HepG2 (cell line): Measurements from ENCODE around the gene GLYR1. TPM values are rescaled to one million over a fixed set of nuclear protein-coding genes. Genes with fewer than 3 reads are reported as not detected.

Source experiments
- CEBPB ChIP-seq: IDR thresholded peaks from 2 replicates; pipeline ENCODE4 v1.6.1; 2011; ENCODE audit warnings: low read depth, low read length, improper control_type of control experiment, borderline replicate concordance
- FLYWCH1 ChIP-seq: sonication (generic); formaldehyde crosslinking; IDR thresholded peaks from 2 replicates; pipeline ENCODE4 v1.8.1; 2023; ENCODE audit warnings: mild to moderate bottlenecking, missing genetic modification reagents
- GATA4 ChIP-seq: sonication (generic); IDR thresholded peaks from 2 replicates; pipeline ENCODE4 v1.6.1; 2016; ENCODE audit warnings: antibody characterized with exemption, low read depth, borderline replicate concordance
- GLI4 ChIP-seq: sonication (generic); formaldehyde crosslinking; IDR thresholded peaks from 2 replicates; pipeline ENCODE4 v1.5.1; 2020; ENCODE audit warnings: missing genetic modification reagents, mild to moderate bottlenecking, moderate library complexity, borderline replicate concordance
- NFATC3 ChIP-seq: sonication (generic); formaldehyde crosslinking; IDR thresholded peaks from 2 replicates; pipeline ENCODE4 v1.5.1; 2020; ENCODE audit warnings: mild to moderate bottlenecking, missing genetic modification reagents
- NFYC ChIP-seq: IDR thresholded peaks from 2 replicates; pipeline ENCODE4 v1.6.1; 2016; ENCODE audit warnings: missing genetic modification reagents, missing compliant biosample characterization
- PHB2 ChIP-seq: fragments of 450-650 bp; IDR thresholded peaks from 2 replicates; pipeline ENCODE4 v1.6.1; 2018; ENCODE audit not compliant: partially characterized antibody
- PLRG1 ChIP-seq: fragments of 450-650 bp; conservative IDR thresholded peaks from 2 replicates; pipeline ENCODE4 v1.6.1; 2016
- POLR2A ChIP-seq, 2 experiments: IDR thresholded peaks; 2 replicates each; pipeline ENCODE4 v1.6.1; 2011; ENCODE audit warnings: low read depth in 2 of 2, low read length in 2 of 2, mild to moderate bottlenecking in 1 of 2, moderate library complexity in 1 of 2; ENCODE audit not compliant: insufficient read depth in 1 of 2
- SAFB2 ChIP-seq: sonication (generic); formaldehyde crosslinking; IDR thresholded peaks from 2 replicates; pipeline ENCODE4 v1.5.1; 2020; ENCODE audit warnings: missing genetic modification reagents, low read depth, mild to moderate bottlenecking, borderline replicate concordance
- SIN3A ChIP-seq: IDR thresholded peaks from 2 replicates; pipeline ENCODE4 v1.6.1; 2011; ENCODE audit warnings: low read depth, mild to moderate bottlenecking, control low read depth, low read length, borderline replicate concordance
- SIN3B ChIP-seq: fragments of 150-350 bp; IDR thresholded peaks from 2 replicates; pipeline ENCODE4 v1.6.1; 2014; ENCODE audit warnings: low read length
- SOX13 ChIP-seq, 3 experiments: fragments of 450-650 bp in 1 of 3; sonication (generic) in 1 of 3; formaldehyde crosslinking in 1 of 3; IDR thresholded peaks in 2 of 3; conservative IDR thresholded peaks in 1 of 3; 2 replicates each; pipeline versions ENCODE4 v1.5.0 to v1.6.1; 2016 to 2020; ENCODE audit warnings: antibody characterized with exemption in 1 of 3, mild to moderate bottlenecking in 1 of 3, missing compliant biosample characterization in 1 of 3, missing genetic modification reagents in 1 of 3, moderate library complexity in 1 of 3
- SP140L ChIP-seq: sonication (generic); formaldehyde crosslinking; IDR thresholded peaks from 2 replicates; pipeline ENCODE4 v1.4.0; 2020; ENCODE audit warnings: missing genetic modification reagents, borderline replicate concordance
- SP4 ChIP-seq: sonication (generic); formaldehyde crosslinking; IDR thresholded peaks from 2 replicates; pipeline ENCODE4 v1.8.1; 2023; ENCODE audit warnings: mild to moderate bottlenecking, missing genetic modification reagents
- TCF7L2 ChIP-seq: IDR thresholded peaks from 2 replicates; pipeline ENCODE4 v1.6.1; 2011; ENCODE audit warnings: mild to moderate bottlenecking, low read depth, low read length, moderate library complexity
- ZFP36L1 ChIP-seq: sonication (generic); formaldehyde crosslinking; IDR thresholded peaks from 2 replicates; pipeline ENCODE4 v1.8.0; 2022; ENCODE audit warnings: mild to moderate bottlenecking, missing genetic modification reagents, moderate library complexity
- ZMAT3 ChIP-seq: sonication (generic); formaldehyde crosslinking; conservative IDR thresholded peaks from 2 replicates; pipeline ENCODE4 v1.7.0; 2021; ENCODE audit warnings: missing genetic modification reagents
- ZNF234 ChIP-seq: sonication (generic); formaldehyde crosslinking; conservative IDR thresholded peaks from 2 replicates; pipeline ENCODE4 v1.5.1; 2020; ENCODE audit warnings: mild to moderate bottlenecking, missing genetic modification reagents
- ZNF326 ChIP-seq: sonication (generic); formaldehyde crosslinking; IDR thresholded peaks from 2 replicates; pipeline ENCODE4 v1.4.0; 2020; ENCODE audit warnings: missing genetic modification reagents, borderline replicate concordance
- ZNF337 ChIP-seq: sonication (generic); formaldehyde crosslinking; IDR thresholded peaks from 2 replicates; pipeline ENCODE4 v1.5.1; 2020; ENCODE audit warnings: missing genetic modification reagents, low read depth, mild to moderate bottlenecking, borderline replicate concordance
- polyA plus RNA-seq, 8 experiments: library from polyadenylated mRNA; depleted of rRNA in 3 of 8; stranded (reverse) in 7 of 8; unstranded in 1 of 8; fragments of >200 nt; fragmentation: Illumina TruSeq in 4 of 8; extraction: Trizol in 4 of 8; gene quantifications; 2 replicates each; pipeline versions ENCODE4 v1.2.1 to v1.2.3, GENCODE V29; 2011 to 2016; ENCODE audit warnings: low read depth in 4 of 8, missing spikeins in 1 of 8, mixed read lengths in 1 of 8; ENCODE audit not compliant: insufficient read depth in 1 of 8
- total RNA-seq, 5 experiments: library from RNA; depleted of rRNA; stranded (reverse); fragments of >200 nt; fragmentation: Illumina TruSeq; extraction: Trizol; gene quantifications; 2 replicates each; pipeline ENCODE4 v1.2.3, GENCODE V29; 2016; ENCODE audit warnings: low read depth in 1 of 5
- TF ChIP-seq, protein P1 (sequence below): sonication (generic); formaldehyde crosslinking; IDR thresholded peaks from 2 replicates; pipeline ENCODE4 v1.8.1; 2022; ENCODE audit warnings: mild to moderate bottlenecking, missing genetic modification reagents
- TF ChIP-seq, protein P2 (sequence below): sonication (generic); formaldehyde crosslinking; IDR thresholded peaks from 2 replicates; pipeline ENCODE4 v1.5.0; 2020; ENCODE audit warnings: missing genetic modification reagents
- TF ChIP-seq, protein P3 (sequence below): sonication (generic); formaldehyde crosslinking; IDR thresholded peaks from 2 replicates; pipeline ENCODE4 v1.4.0; 2020; ENCODE audit warnings: mild to moderate bottlenecking, low read depth, missing genetic modification reagents

GLYR1 gene
- total and polyA plus RNA-seq, 2 of the 13 experiments (the other 11 are each of a cell fraction or from before 2014, with no cell fraction given) = 28.3 to 48.7 TPM

DNA sequence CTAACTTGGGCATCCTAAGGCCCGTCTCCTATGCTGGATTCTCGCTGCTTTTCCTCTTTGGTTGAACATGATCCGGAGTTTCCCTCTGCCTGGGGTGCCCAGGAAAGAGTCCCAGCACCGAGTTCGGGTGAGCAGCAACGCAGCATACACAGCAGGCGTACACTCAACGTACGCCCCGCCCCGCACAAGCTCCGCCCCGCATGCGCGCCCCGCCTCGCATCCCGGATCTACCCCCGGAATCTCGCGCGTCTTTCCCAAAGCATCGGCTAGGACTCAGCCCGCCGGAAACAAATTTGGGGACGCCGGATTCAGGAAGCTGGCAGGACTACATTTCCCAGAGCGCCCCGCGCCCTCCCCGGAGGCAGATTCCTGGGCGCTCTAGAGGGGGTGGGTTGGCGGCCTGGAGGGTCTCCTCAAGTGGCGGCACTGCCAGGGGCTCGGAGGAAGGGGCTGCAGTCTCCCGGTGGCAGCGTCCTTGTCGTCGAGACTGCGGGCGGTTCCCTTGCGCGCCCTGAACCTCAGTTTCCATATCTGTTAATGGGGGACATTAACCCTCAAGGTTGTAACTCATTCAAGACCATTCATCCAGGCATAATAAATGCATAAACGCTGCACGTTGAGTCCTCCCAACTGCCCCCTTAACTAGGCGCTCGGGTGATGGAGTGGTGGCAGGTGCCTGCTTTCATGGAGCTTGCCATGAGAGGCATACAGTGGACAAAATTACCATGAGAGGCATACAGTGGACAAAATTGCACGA, 78.4 kb downstream of the GLYR1 start (continued):
- TF ChIP-seq SP4 (CRISPR knock-in tag) = peak; percentile 90; the same call in 1 of the 2 replicates
- TF ChIP-seq, protein P1, sequence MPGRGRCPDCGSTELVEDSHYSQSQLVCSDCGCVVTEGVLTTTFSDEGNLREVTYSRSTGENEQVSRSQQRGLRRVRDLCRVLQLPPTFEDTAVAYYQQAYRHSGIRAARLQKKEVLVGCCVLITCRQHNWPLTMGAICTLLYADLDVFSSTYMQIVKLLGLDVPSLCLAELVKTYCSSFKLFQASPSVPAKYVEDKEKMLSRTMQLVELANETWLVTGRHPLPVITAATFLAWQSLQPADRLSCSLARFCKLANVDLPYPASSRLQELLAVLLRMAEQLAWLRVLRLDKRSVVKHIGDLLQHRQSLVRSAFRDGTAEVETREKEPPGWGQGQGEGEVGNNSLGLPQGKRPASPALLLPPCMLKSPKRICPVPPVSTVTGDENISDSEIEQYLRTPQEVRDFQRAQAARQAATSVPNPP (CRISPR knock-in tag) = no peak
- TF ChIP-seq TCF7L2 = no peak
- no peak for TF ChIP-seq FLYWCH1 (CRISPR knock-in tag)
- TF ChIP-seq, protein P2, sequence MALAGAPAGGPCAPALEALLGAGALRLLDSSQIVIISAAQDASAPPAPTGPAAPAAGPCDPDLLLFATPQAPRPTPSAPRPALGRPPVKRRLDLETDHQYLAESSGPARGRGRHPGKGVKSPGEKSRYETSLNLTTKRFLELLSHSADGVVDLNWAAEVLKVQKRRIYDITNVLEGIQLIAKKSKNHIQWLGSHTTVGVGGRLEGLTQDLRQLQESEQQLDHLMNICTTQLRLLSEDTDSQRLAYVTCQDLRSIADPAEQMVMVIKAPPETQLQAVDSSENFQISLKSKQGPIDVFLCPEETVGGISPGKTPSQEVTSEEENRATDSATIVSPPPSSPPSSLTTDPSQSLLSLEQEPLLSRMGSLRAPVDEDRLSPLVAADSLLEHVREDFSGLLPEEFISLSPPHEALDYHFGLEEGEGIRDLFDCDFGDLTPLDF (CRISPR knock-in tag) = peak; percentile 85; the same call in 1 of the 2 replicates
- no peak for TF ChIP-seq PLRG1
- TF ChIP-seq SIN3B = no peak
- TF ChIP-seq SIN3A = peak; percentile 67; the same call in 1 of the 2 replicates
- no peak for TF ChIP-seq NFATC3 (CRISPR knock-in tag)
- TF ChIP-seq ZNF337 (CRISPR knock-in tag) = no peak
- 0 out of 2 replicates have a peak, but pooled peaks have one; percentile 61 for TF ChIP-seq ZNF234
- no peak for TF ChIP-seq GLI4 (CRISPR knock-in tag)
- TF ChIP-seq ZFP36L1 = no peak
- no peak for TF ChIP-seq SP140L (CRISPR knock-in tag)
- no peak for TF ChIP-seq CEBPB
- TF ChIP-seq POLR2A (IDR thresholded peaks at IDR 0.05; ENCODE audit: insufficient read depth in 1 of 2, low read depth in 2 of 2, low read length in 2 of 2) = peak; percentile 71 to 90
- peak; percentile 57; the same call in 1 of the 2 replicates for TF ChIP-seq NFYC (CRISPR knock-in tag)
- no peak for TF ChIP-seq SAFB2 (CRISPR knock-in tag)
- TF ChIP-seq, protein P3, sequence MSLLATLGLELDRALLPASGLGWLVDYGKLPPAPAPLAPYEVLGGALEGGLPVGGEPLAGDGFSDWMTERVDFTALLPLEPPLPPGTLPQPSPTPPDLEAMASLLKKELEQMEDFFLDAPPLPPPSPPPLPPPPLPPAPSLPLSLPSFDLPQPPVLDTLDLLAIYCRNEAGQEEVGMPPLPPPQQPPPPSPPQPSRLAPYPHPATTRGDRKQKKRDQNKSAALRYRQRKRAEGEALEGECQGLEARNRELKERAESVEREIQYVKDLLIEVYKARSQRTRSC (CRISPR knock-in tag) = no peak
- TF ChIP-seq ZMAT3 (CRISPR knock-in tag) = no peak; the same call in 1 of the 2 replicates
- peak; percentile 32; the same call in 1 of the 2 replicates for TF ChIP-seq GATA4
- TF ChIP-seq ZNF326 = no peak
- no peak for TF ChIP-seq SOX13 (IDR thresholded peaks at IDR 0.05)
- peak in 1 of 2 experiments; percentile 8; a peak in 1 of 4 replicates for TF ChIP-seq SOX13 (CRISPR knock-in tag; conservative IDR thresholded peaks at IDR 0.05 in 1 of 2, IDR thresholded peaks at IDR 0.05 in 1 of 2)
- no peak for TF ChIP-seq PHB2
